H1 (cell line): ENCODE results near the gene TLK2. TPM values are rescaled to one million over a fixed set of nuclear protein-coding genes. Genes with fewer than 3 reads are reported as not detected.

Source experiments
- CTCF ChIA-PET: fragments of 300-600 bp; sonication (Branson Sonifier 250); formaldehyde crosslinking; loops from one replicate; lab custom pipeline; 2021; ENCODE audit not compliant: partially characterized antibody; lab: Charles Lee
- POLR2A ChIA-PET: fragments of 300-600 bp; sonication (Branson Sonifier 250); formaldehyde crosslinking; loops from one replicate; lab custom pipeline; 2021; ENCODE audit warnings: inconsistent platforms; ENCODE audit not compliant: partially characterized antibody; lab: Charles Lee
- DNase-seq, 2 experiments: peaks; one replicate each; pipeline versions ENCODE4 v3.0.0 to v3.0.0-alpha.2; 2010 to 2022; ENCODE audit warnings: low spot score in 2 of 2, low read depth in 1 of 2, mixed read lengths in 1 of 2
- FAIRE-seq: peaks from 2 replicates; lab custom pipeline; 2011; peaks lifted over from hg19 to GRCh38; lab: Jason Lieb, UNC
- H2AFZ ChIP-seq: 2 replicates; pipeline ENCODE4 v1.8.1; 2012; ENCODE audit warnings: low read length, inconsistent platforms
- H2AK5ac ChIP-seq: 2 replicates; pipeline ENCODE4 v1.6.1; 2013; ENCODE audit warnings: low read depth, low read length
- H2BK120ac ChIP-seq: replicated peaks from 2 replicates; pipeline ENCODE3; 2013; ENCODE audit warnings: low read depth, low read length, inconsistent platforms
- H2BK12ac ChIP-seq: 2 replicates; pipeline ENCODE4 v1.6.1; 2013; ENCODE audit warnings: low read depth, low read length
- H2BK15ac ChIP-seq: 2 replicates; pipeline ENCODE4 v1.6.1; 2013; ENCODE audit warnings: low read length
- H2BK20ac ChIP-seq: 2 replicates; pipeline ENCODE4 v1.6.1; 2013; ENCODE audit warnings: low read length
- H2BK5ac ChIP-seq: 2 replicates; pipeline ENCODE4 v1.6.1; 2013; ENCODE audit warnings: low read depth, low read length
- H3K14ac ChIP-seq: 2 replicates; pipeline ENCODE4 v1.6.1; 2013; ENCODE audit warnings: inconsistent platforms; ENCODE audit not compliant: insufficient read length
- H3K18ac ChIP-seq: 2 replicates; pipeline ENCODE4 v1.6.1; 2013; ENCODE audit warnings: low read length; ENCODE audit errors: extremely low read depth
- H3K23ac ChIP-seq: 2 replicates; pipeline ENCODE4 v1.6.1; 2013; ENCODE audit warnings: inconsistent platforms; ENCODE audit not compliant: insufficient read length
- H3K23me2 ChIP-seq: 2 replicates; pipeline ENCODE4 v1.6.1; 2013; ENCODE audit warnings: low read depth, low read length
- H3K27ac ChIP-seq: 2 replicates; pipeline ENCODE4 v1.6.1; 2011; ENCODE audit warnings: low read depth, low read length, inconsistent platforms
- H3K27me3 ChIP-seq, 4 experiments: replicated peaks in 1 of 4; 1 replicate in 1 of 4; 2 replicates in 3 of 4; pipeline versions ENCODE4 v1.6.1 to v1.8.1; 2011 to 2013; ENCODE audit warnings: low read length in 3 of 4, mild to moderate bottlenecking in 3 of 4, inconsistent platforms in 2 of 4, mixed read lengths in 2 of 4, moderate library complexity in 1 of 4; ENCODE audit not compliant: control insufficient read depth in 3 of 4, insufficient read depth in 3 of 4; ENCODE audit errors: extremely low read depth in 1 of 4
- H3K36me3 ChIP-seq, 4 experiments: 2 replicates each; pipeline versions ENCODE4 v1.6.1 to v1.8.1; 2011 to 2013; ENCODE audit warnings: mild to moderate bottlenecking in 4 of 4, low read length in 3 of 4, moderate library complexity in 2 of 4, control low read depth in 1 of 4, inconsistent platforms in 1 of 4; ENCODE audit not compliant: insufficient read depth in 4 of 4, control insufficient read depth in 2 of 4
- H3K4ac ChIP-seq: replicated peaks from 2 replicates; pipeline ENCODE3; 2013; ENCODE audit warnings: low read length, low read depth, mixed read lengths, inconsistent platforms; ENCODE audit not compliant: insufficient read length
- H3K4me1 ChIP-seq, 4 experiments: replicated peaks in 1 of 4; 1 replicate in 1 of 4; 2 replicates in 3 of 4; pipeline versions ENCODE4 v1.6.1 to v1.8.1; 2011 to 2013; ENCODE audit warnings: low read length in 3 of 4, inconsistent platforms in 2 of 4, mixed read lengths in 1 of 4; ENCODE audit not compliant: insufficient read depth in 4 of 4, control insufficient read depth in 3 of 4
- H3K4me2 ChIP-seq, 2 experiments: 2 replicates each; pipeline versions ENCODE4 v1.6.1 to v1.8.1; 2011 to 2013; ENCODE audit warnings: low read depth in 2 of 2, low read length in 2 of 2, control low read depth in 1 of 2, inconsistent platforms in 1 of 2, mild to moderate bottlenecking in 1 of 2; ENCODE audit not compliant: insufficient read depth in 1 of 2
- H3K4me3 ChIP-seq, 4 experiments: fragments of 200-600, 300-600 bp in 1 of 4; sonication (generic), shearing (Covaris generic), sonication (Bioruptor Twin) in 1 of 4; 2 replicates each; pipeline versions ENCODE4 v1.5.1 to v1.8.1; 2011 to 2016; ENCODE audit warnings: low read length in 4 of 4, low read depth in 3 of 4, control low read depth in 2 of 4, inconsistent platforms in 2 of 4, mild to moderate bottlenecking in 2 of 4, mixed read lengths in 1 of 4, moderate library complexity in 1 of 4; ENCODE audit not compliant: insufficient read depth in 2 of 4; ENCODE audit errors: extremely low read depth in 1 of 4
- H3K56ac ChIP-seq: replicated peaks from 2 replicates; pipeline ENCODE3; 2013; ENCODE audit warnings: low read depth, mild to moderate bottlenecking, mixed read lengths, low read length, inconsistent platforms; ENCODE audit not compliant: insufficient read length
- H3K79me1 ChIP-seq: 2 replicates; pipeline ENCODE4 v1.6.1; 2013; ENCODE audit warnings: low read depth, low read length, control low read depth
- H3K79me2 ChIP-seq, 2 experiments: 2 replicates each; pipeline versions ENCODE4 v1.6.1 to v1.8.1; 2012 to 2013; ENCODE audit warnings: low read length in 2 of 2, mild to moderate bottlenecking in 2 of 2, inconsistent platforms in 1 of 2; ENCODE audit not compliant: insufficient read depth in 2 of 2, control insufficient read depth in 1 of 2
- H3K9ac ChIP-seq, 4 experiments: replicated peaks in 1 of 4; 1 replicate in 1 of 4; 2 replicates in 3 of 4; pipeline versions ENCODE4 v1.6.1 to v1.8.1; 2011 to 2013; ENCODE audit warnings: low read depth in 3 of 4, low read length in 3 of 4, control low read depth in 2 of 4, mild to moderate bottlenecking in 2 of 4, moderate library complexity in 2 of 4, inconsistent platforms in 1 of 4; ENCODE audit errors: extremely low read depth in 1 of 4
- H3K9me3 ChIP-seq, 2 experiments: 2 replicates each; pipeline versions ENCODE4 v1.6.1 to v1.8.1; 2012 to 2013; ENCODE audit warnings: mild to moderate bottlenecking in 2 of 2, moderate library complexity in 2 of 2, control low read depth in 1 of 2, inconsistent platforms in 1 of 2, low read depth in 1 of 2, low read length in 1 of 2, mixed read lengths in 1 of 2; ENCODE audit not compliant: insufficient read depth in 2 of 2
- H4K20me1 ChIP-seq, 2 experiments: replicated peaks in 1 of 2; 2 replicates each; pipeline versions ENCODE3 to v1.8.1; 2011 to 2013; ENCODE audit warnings: inconsistent platforms in 2 of 2, low read length in 2 of 2, mild to moderate bottlenecking in 1 of 2; ENCODE audit not compliant: insufficient read depth in 2 of 2, control insufficient read depth in 1 of 2
- H4K5ac ChIP-seq: 2 replicates; pipeline ENCODE4 v1.6.1; 2013; ENCODE audit warnings: low read length, low read depth, mixed read lengths, inconsistent platforms; ENCODE audit not compliant: insufficient read length
- H4K8ac ChIP-seq: 2 replicates; pipeline ENCODE4 v1.8.0; 2013; ENCODE audit warnings: mild to moderate bottlenecking, moderate library complexity, low read length, inconsistent platforms; ENCODE audit not compliant: insufficient read depth; ENCODE audit errors: extremely low read depth
- H4K91ac ChIP-seq: replicated peaks from 2 replicates; pipeline ENCODE3; 2013; ENCODE audit warnings: low read length, mixed read lengths, inconsistent platforms; ENCODE audit not compliant: insufficient read length
- ATF2 ChIP-seq: IDR thresholded peaks from 2 replicates; pipeline ENCODE4 v1.6.1; 2012; ENCODE audit warnings: low read length, inconsistent platforms
- EZH2 ChIP-seq: fragments of 200-600 bp; sonication (generic); IDR thresholded peaks from 2 replicates; pipeline ENCODE4 v1.7.1; 2012; ENCODE audit warnings: low read depth, mild to moderate bottlenecking, moderate library complexity, low read length, inconsistent platforms; ENCODE audit not compliant: severe bottlenecking
- MAX ChIP-seq: IDR thresholded peaks from 2 replicates; pipeline ENCODE4 v1.6.1; 2012; ENCODE audit warnings: inconsistent platforms
- POU5F1 ChIP-seq: IDR thresholded peaks from 2 replicates; pipeline ENCODE4 v1.6.1; 2011; ENCODE audit warnings: low read depth, mild to moderate bottlenecking, low read length, moderate library complexity
- WGBS, 2 experiments: shearing (Covaris generic) in 1 of 2; methylation state at CpG; one replicate each; pipeline versions ENCODE4 v1.1.6 to v1.1.7; 2013 to 2015; ENCODE audit warnings: low lambda C conversion rate in 2 of 2, mixed read lengths in 2 of 2, inconsistent platforms in 1 of 2, low coverage in 1 of 2, missing lambda C conversion rate in 1 of 2; ENCODE audit not compliant: insufficient replicate concordance in 2 of 2, insufficient coverage in 1 of 2, insufficient read length in 1 of 2; ENCODE audit errors: extremely low coverage in 1 of 2, missing lambda C conversion rate in 1 of 2; 5-methylcytosine and 5-hydroxymethylcytosine counted together
- polyA plus RNA-seq, 7 experiments: library from polyadenylated mRNA; depleted of rRNA in 3 of 7; stranded (reverse) in 5 of 7; unstranded in 2 of 7; fragments of >200 nt in 5 of 7; fragments of 200-250 nt in 2 of 7; gene quantifications; 1 replicate in 5 of 7; 2 replicates in 1 of 7; 4 replicates in 1 of 7; pipeline versions ENCODE4 v1.2.1 to v1.2.3, GENCODE V29; 2011 to 2013; ENCODE audit warnings: missing spikeins in 2 of 7, mixed read lengths in 2 of 7
- total RNA-seq: library from RNA; stranded (reverse); fragmentation: NEBNext Ultra II Directional; extraction: Animal tissue kit (Norgen Biotek cat#: 25700); gene quantifications from 2 replicates; pipeline ENCODE4 v1.2.1, GENCODE V29; 2021

TLK2 gene
- total and polyA plus RNA-seq, 2 of the 8 experiments (the other 6 are each of a cell fraction or from before 2014, with no cell fraction given): 43.1 to 59.9 TPM

GRCh38 chr17:62581764-62582163 lies 103.1 kb downstream of the TLK2 start:
- no peak overlapping the region for H3K27ac ChIP-seq
- 81% methylated on average over 1 of the region's 1 CpG; no CpG with 5 or more reads in 1 of the 2 experiments for WGBS, 2 experiments
- POLR2A ChIA-PET: interaction anchor here (1.5 kb wide), 1 partner anchor 36 kb away, joined by 3 read pairs; no protein-coding TSS in a partner anchor

More at GRCh38 chr17:62581764-62582163, 103.1 kb downstream of the TLK2 start:
- no peaks in the 10 kb centered on the region for H3K4me1 ChIP-seq
- no peaks in the 10 kb centered on the region for H3K79me2 ChIP-seq
- no peak overlapping the region for H2BK12ac ChIP-seq
- H3K4me3 ChIP-seq: no peak overlapping the region
- CTCF ChIA-PET: no interaction called here
- H2BK120ac ChIP-seq: no peak overlapping the region
- H3K14ac ChIP-seq: no peak overlapping the region
- H3K18ac ChIP-seq: no peak overlapping the region
- no peak overlapping the region for H4K8ac ChIP-seq
- no peak overlapping the region for H2BK5ac ChIP-seq
- peaks cover 0 to 1% of the 10 kb centered on the region in 2 experiments for H4K20me1 ChIP-seq
- H3K9me3 ChIP-seq: no peaks in the 10 kb centered on the region
- H2BK15ac ChIP-seq: no peak overlapping the region
- H2BK20ac ChIP-seq: no peak overlapping the region
- no peak overlapping the region for H2AK5ac ChIP-seq
- H2AFZ ChIP-seq: no peak overlapping the region
- no peak for FAIRE-seq
- no peak overlapping the region for H3K56ac ChIP-seq
- no peak for DNase-seq
- H3K4me2 ChIP-seq: no peak overlapping the region
- H3K27me3 ChIP-seq: no peaks in the 10 kb centered on the region
- no peaks in the 10 kb centered on the region for H3K79me1 ChIP-seq
- H3K36me3 ChIP-seq: peaks cover 3 to 34% (median 5%) of the 10 kb centered on the region in 4 experiments; a peak in 7 of 8 replicates
- no peak overlapping the region for H4K5ac ChIP-seq
- H3K23ac ChIP-seq: no peak overlapping the region
- no peak overlapping the region for H3K9ac ChIP-seq
- H3K4ac ChIP-seq: no peak overlapping the region
- H4K91ac ChIP-seq: no peak overlapping the region
- H3K23me2 ChIP-seq: no peaks in the 10 kb centered on the region; the same call in 1 of the 2 replicates
- no peak for TF ChIP-seq ATF2
- no peak for TF ChIP-seq MAX
- TF ChIP-seq EZH2: no peak
- no peak for TF ChIP-seq POU5F1
